Effector CD4-positive, alpha-beta T cell (primary cell): ENCODE results near the gene SMAP2.

Experiments
- DNase-seq: peaks from one replicate; pipeline ENCODE4 v3.0.0-alpha.2; 2020

The SMAP2 gene

GRCh38 chr1:40422630-40423263, 49.2 kb downstream of the SMAP2 start:
- DNase-seq = no peak

- DNase-seq = no peak
These were observed 49.7 kb downstream of the SMAP2 start for GRCh38 chr1:40423264-40423642.

- DNase-seq = no peak
These were observed 50.6 kb downstream of the SMAP2 start for GRCh38 chr1:40423951-40424618.

- no peak for DNase-seq
These were observed 51.7 kb downstream of the SMAP2 start for GRCh38 chr1:40425198-40425597.

GRCh38 chr1:40431385-40431784, 57.9 kb downstream of the SMAP2 start:
- no peak for DNase-seq

GRCh38 chr1:40432644-40433390, 59.3 kb downstream of the SMAP2 start:
- DNase-seq = no peak

GRCh38 chr1:40435471-40435870, 61.9 kb downstream of the SMAP2 start:
- no peak for DNase-seq

- DNase-seq = no peak
These were observed 62.3 kb downstream of the SMAP2 start for GRCh38 chr1:40435876-40436275.

GRCh38 chr1:40438391-40439015, 65.0 kb downstream of the SMAP2 start:
- no peak for DNase-seq

- no peak for DNase-seq
These were observed 65.7 kb downstream of the SMAP2 start for GRCh38 chr1:40439247-40439646.

- DNase-seq = peak; percentile 73
These were observed 76.4 kb downstream of the SMAP2 start, which contains the start of gene ZFP69B for GRCh38 chr1:40449684-40450494. ZFP69B (plus strand) TSS chr1:40450476; CDS start chr1:40450962, 486 bp downstream.

GRCh38 chr1:40450495-40451237, 77.1 kb downstream of the SMAP2 start:
- peak; percentile 68 for DNase-seq

GRCh38 chr1:40451238-40451585, 77.7 kb downstream of the SMAP2 start:
- DNase-seq = no peak

GRCh38 chr1:40454873-40455272, 81.3 kb downstream of the SMAP2 start:
- no peak for DNase-seq

- DNase-seq = no peak
These were observed 89.5 kb downstream of the SMAP2 start for GRCh38 chr1:40462956-40463590.

GRCh38 chr1:40469327-40469726, 95.8 kb downstream of the SMAP2 start:
- no peak for DNase-seq
